ENCODE measurements around the gene RPAIN. TPM values are rescaled to one million over a fixed set of nuclear protein-coding genes. Genes with fewer than 3 reads are reported as not detected.

The RPAIN gene
- total and polyA plus RNA-seq, 2 experiments from 2014 or later: 69.7 to 115 TPM

- TF ChIP-seq ZNF462 (CRISPR knock-in tag; IDR thresholded peaks at IDR 0.05): no peak
- TF ChIP-seq EZH2phosphoT487 (IDR thresholded peaks at IDR 0.05; ENCODE audit: unreplicated experiment): no peak
- TF ChIP-seq REST (IDR thresholded peaks at IDR 0.05; ENCODE audit: unreplicated experiment): no peak
These were observed 52.5 kb downstream of the RPAIN start (continued) for GRCh38 chr17:5472511-5472910.

GRCh38 chr17:5473906-5474305 is 53.9 kb downstream of the RPAIN start:
- peaks cover 48% of the 10 kb centered on the region for H3K36me3 Mint-ChIP-seq (ENCODE audit: low read depth)
- TF ChIP-seq ZNF331 (CRISPR knock-in tag; IDR thresholded peaks at IDR 0.05; ENCODE audit: low read depth) (no peak), ZNF462 (CRISPR knock-in tag; IDR thresholded peaks at IDR 0.05) (no peak), JUNB (IDR thresholded peaks at IDR 0.05; ENCODE audit: unreplicated experiment) (no peak), POLR2AphosphoS5 (IDR thresholded peaks at IDR 0.05; ENCODE audit: low read depth) (no peak), EZH2phosphoT487 (IDR thresholded peaks at IDR 0.05; ENCODE audit: unreplicated experiment) (no peak)

More at GRCh38 chr17:5473906-5474305, 53.9 kb downstream of the RPAIN start:
- Mint-ChIP-seq H3K4me3 (no peak overlapping the region), H3K4me1 (no peaks in the 10 kb centered on the region), H3K27ac (no peak overlapping the region), H3K9me3 (no peaks in the 10 kb centered on the region), H3K27me3 (ENCODE audit: insufficient read depth, low read depth, poor library complexity) (no peaks in the 10 kb centered on the region)
- H3K27ac ChIP-seq (ENCODE audit: low read depth): no peak overlapping the region
- H3K4me1 ChIP-seq (ENCODE audit: insufficient read depth): no peaks in the 10 kb centered on the region
- DNase-seq (ENCODE audit: low spot score): no peak
- H2AFZ ChIP-seq: no peak overlapping the region
- H3K9me2 ChIP-seq (ENCODE audit: insufficient read depth): no peaks in the 10 kb centered on the region
- H3K4me3 ChIP-seq: no peak overlapping the region
- H3K79me2 ChIP-seq (replicated peaks; ENCODE audit: insufficient read depth): peaks cover 25% of the 10 kb centered on the region; the same call in 1 of the 2 replicates
- H3K36me3 ChIP-seq (ENCODE audit: insufficient read depth): peaks cover 31% of the 10 kb centered on the region
- no peaks in the 10 kb centered on the region for H3F3A ChIP-seq (replicated peaks; ENCODE audit: low read depth)
- no peak for ATAC-seq
- H3K27me3 ChIP-seq (ENCODE audit: insufficient read depth): no peaks in the 10 kb centered on the region
- peaks cover 5% of the 10 kb centered on the region for H4K20me1 ChIP-seq (replicated peaks; ENCODE audit: insufficient read depth)
- H3K4me2 ChIP-seq: no peak overlapping the region
